Keratinocyte (primary cell): ENCODE measurements around the gene MAGI2. TPM values are rescaled to one million over a fixed set of nuclear protein-coding genes. Genes with fewer than 3 reads are reported as not detected.

ENCODE experiments used
- DNase-seq: peaks from one replicate; pipeline ENCODE4 v3.0.0-alpha.2; 2011; ENCODE audit warnings: low read depth, missing footprints, low spot score
- FAIRE-seq: peaks from 2 replicates; lab custom pipeline; 2011; peaks lifted over from hg19 to GRCh38; lab: Jason Lieb, UNC
- H2AFZ ChIP-seq: 2 replicates; pipeline ENCODE4 v1.6.0; 2012; ENCODE audit warnings: low read length, control low read depth, inconsistent platforms; ENCODE audit not compliant: control insufficient read depth
- H3K27ac ChIP-seq: 2 replicates; pipeline ENCODE4 v1.5.1; 2011; ENCODE audit warnings: low read length; ENCODE audit not compliant: control insufficient read depth, insufficient read depth
- H3K27me3 ChIP-seq: 3 replicates; pipeline ENCODE4 v1.6.0; 2011; ENCODE audit warnings: low read length; ENCODE audit not compliant: control insufficient read depth, insufficient read depth; ENCODE audit errors: extremely low read depth
- H3K36me3 ChIP-seq, 2 experiments: 2 replicates in 1 of 2; 3 replicates in 1 of 2; pipeline ENCODE4 v1.5.1; 2011; ENCODE audit warnings: low read length in 2 of 2, mild to moderate bottlenecking in 1 of 2; ENCODE audit not compliant: control insufficient read depth in 2 of 2, insufficient read depth in 2 of 2; ENCODE audit errors: extremely low read depth in 1 of 2
- H3K4me1 ChIP-seq: 3 replicates; pipeline ENCODE4 v1.5.1; 2011; ENCODE audit warnings: low read length; ENCODE audit not compliant: control insufficient read depth, insufficient read depth; ENCODE audit errors: extremely low read depth
- H3K4me2 ChIP-seq: 3 replicates; pipeline ENCODE4 v1.6.0; 2011; ENCODE audit warnings: low read depth, low read length; ENCODE audit not compliant: control insufficient read depth, insufficient read depth; ENCODE audit errors: extremely low read depth
- H3K4me3 ChIP-seq, 3 experiments: fragments of 200-600 bp in 1 of 3; sonication (generic) in 1 of 3; 2 replicates in 2 of 3; 3 replicates in 1 of 3; pipeline ENCODE4 v1.5.1; 2011 to 2016; ENCODE audit warnings: low read length in 3 of 3, mild to moderate bottlenecking in 3 of 3, control low read depth in 2 of 3, inconsistent platforms in 1 of 3, low read depth in 1 of 3, mixed read lengths in 1 of 3, mixed run types in 1 of 3, moderate library complexity in 1 of 3; ENCODE audit not compliant: control insufficient read depth in 2 of 3, insufficient read depth in 2 of 3; ENCODE audit errors: extremely low read depth in 1 of 3
- H3K79me2 ChIP-seq: 2 replicates; pipeline ENCODE4 v1.6.0; 2012; ENCODE audit warnings: low read length; ENCODE audit not compliant: control insufficient read depth, insufficient read depth
- H3K9ac ChIP-seq: 3 replicates; pipeline ENCODE4 v1.6.0; 2011; ENCODE audit warnings: low read length; ENCODE audit not compliant: control insufficient read depth, insufficient read depth; ENCODE audit errors: extremely low read depth
- H3K9me1 ChIP-seq: 3 replicates; pipeline ENCODE4 v1.6.0; 2011; ENCODE audit warnings: low read length; ENCODE audit not compliant: control insufficient read depth, insufficient read depth; ENCODE audit errors: extremely low read depth
- H3K9me3 ChIP-seq: 2 replicates; pipeline ENCODE4 v1.5.1; 2012; ENCODE audit warnings: low read depth, low read length; ENCODE audit not compliant: control insufficient read depth
- H4K20me1 ChIP-seq: 3 replicates; pipeline ENCODE4 v1.6.0; 2011; ENCODE audit warnings: low read length; ENCODE audit not compliant: control insufficient read depth, insufficient read depth; ENCODE audit errors: extremely low read depth
- CTCF ChIP-seq, 3 experiments: IDR thresholded peaks in 1 of 3; conservative IDR thresholded peaks in 1 of 3; optimal IDR thresholded peaks in 1 of 3; 2 replicates in 2 of 3; 3 replicates in 1 of 3; pipeline versions ENCODE3 to v1.5.1; 2011; ENCODE audit warnings: low read length in 3 of 3, mild to moderate bottlenecking in 3 of 3, moderate library complexity in 2 of 3, control low read depth in 1 of 3, inconsistent platforms in 1 of 3; ENCODE audit not compliant: insufficient read depth in 2 of 3; ENCODE audit errors: extremely low read depth in 1 of 3
- EZH2 ChIP-seq: IDR thresholded peaks from one replicate; pipeline ENCODE4 v1.6.1; 2012; ENCODE audit warnings: inconsistent platforms, mild to moderate bottlenecking, low read length, moderate library complexity
- dilution Hi-C: fragments of 300-500 bp; cut with MboI; formaldehyde crosslinking; loops from one replicate; pipeline ENCODE4 v1.7.0; 2020; ENCODE audit warnings: low sequenced_read_pairs; ENCODE audit not compliant: extremely low pct_ligation_motif_present
- polyA plus RNA-seq, 5 experiments: library from polyadenylated mRNA; depleted of rRNA in 3 of 5; stranded (reverse) in 3 of 5; stranded (forward) in 1 of 5; unstranded in 1 of 5; fragments of >200 nt; gene quantifications; 1 replicate in 1 of 5; 2 replicates in 3 of 5; 3 replicates in 1 of 5; pipeline versions ENCODE4 v1.2.1 to v1.2.3, GENCODE V29; 2011 to 2012; ENCODE audit warnings: missing spikeins in 2 of 5, low read depth in 1 of 5, low replicate concordance in 1 of 5

The MAGI2 gene
- polyA plus RNA-seq, 1 donor (not counting 4 experiments of a cell fraction or from before 2014, with no cell fraction given): 0.07 TPM

- Histone ChIP-seq H2AFZ (no peak overlapping the region), H3K4me2 (no peak overlapping the region), H4K20me1 (no peaks in the 10 kb centered on the region), H3K27ac (no peak overlapping the region), H3K9me1 (no peaks in the 10 kb centered on the region), H3K9me3 (no peaks in the 10 kb centered on the region), H3K4me1 (no peaks in the 10 kb centered on the region), H3K27me3 (no peaks in the 10 kb centered on the region), H3K79me2 (no peaks in the 10 kb centered on the region), H3K36me3 (no peaks in the 10 kb centered on the region), H3K4me3 (no peak overlapping the region), H3K9ac (no peak overlapping the region)
- dilution Hi-C loops: no loop called here
- no peak for DNase-seq
- no peak for FAIRE-seq
- no peak for TF ChIP-seq EZH2
- TF ChIP-seq CTCF (optimal IDR thresholded peaks at IDR 0.05 in 1 of 3, IDR thresholded peaks at IDR 0.05 in 1 of 3, conservative IDR thresholded peaks at IDR 0.05 in 1 of 3; ENCODE audit: extremely low read depth in 1 of 3, insufficient read depth in 2 of 3, low read length in 3 of 3): no peak
Measured at GRCh38 chr7:78852951-78853350, 600.5 kb downstream of the MAGI2 start.

GRCh38 chr7:78850093-78850740 is 603.2 kb downstream of the MAGI2 start:
- DNase-seq: no peak
- no peak for FAIRE-seq
- no peaks in the 10 kb centered on the region for H3K9me3 ChIP-seq
- H3K4me2 ChIP-seq: no peak overlapping the region
- H3K27ac ChIP-seq: no peak overlapping the region
- no peaks in the 10 kb centered on the region for H3K9me1 ChIP-seq
- no peaks in the 10 kb centered on the region for H3K27me3 ChIP-seq
- no peak overlapping the region for H3K9ac ChIP-seq
- no peaks in the 10 kb centered on the region for H4K20me1 ChIP-seq
- dilution Hi-C loops: no loop called here
- H3K79me2 ChIP-seq: no peaks in the 10 kb centered on the region
- no peaks in the 10 kb centered on the region for H3K36me3 ChIP-seq
- H3K4me1 ChIP-seq: no peaks in the 10 kb centered on the region
- no peak overlapping the region for H3K4me3 ChIP-seq
- no peak for TF ChIP-seq EZH2
- TF ChIP-seq CTCF (optimal IDR thresholded peaks at IDR 0.05 in 1 of 3, IDR thresholded peaks at IDR 0.05 in 1 of 3, conservative IDR thresholded peaks at IDR 0.05 in 1 of 3; ENCODE audit: extremely low read depth in 1 of 3, insufficient read depth in 2 of 3, low read length in 3 of 3): no peak
- H2AFZ ChIP-seq: no peak overlapping the region
